HepG2 (cell line): ENCODE data around the gene KIF1C. TPM values are rescaled to one million over a fixed set of nuclear protein-coding genes. Genes with fewer than 3 reads are reported as not detected.

Source experiments
- FOXP1 ChIP-seq, 2 experiments: fragments of 450-650 bp in 1 of 2; IDR thresholded peaks; 2 replicates each; pipeline ENCODE4 v1.6.1; 2017 to 2018; ENCODE audit warnings: antibody characterized with exemption in 1 of 2
- GABPA ChIP-seq, 2 experiments: IDR thresholded peaks; 2 replicates each; pipeline ENCODE4 v1.6.1; 2011 to 2016; ENCODE audit warnings: low read depth in 2 of 2, low read length in 1 of 2, missing biosample characterization in 1 of 2, missing genetic modification characterization in 1 of 2
- GLI4 ChIP-seq: sonication (generic); formaldehyde crosslinking; IDR thresholded peaks from 2 replicates; pipeline ENCODE4 v1.5.1; 2020; ENCODE audit warnings: missing genetic modification reagents, mild to moderate bottlenecking, moderate library complexity, borderline replicate concordance
- GPBP1L1 ChIP-seq: sonication (generic); formaldehyde crosslinking; IDR thresholded peaks from 2 replicates; pipeline ENCODE4 v1.5.0; 2020; ENCODE audit warnings: mild to moderate bottlenecking, missing genetic modification reagents
- HMGXB4 ChIP-seq, 2 experiments: sonication (generic) in 1 of 2; formaldehyde crosslinking in 1 of 2; IDR thresholded peaks; 2 replicates each; pipeline versions ENCODE4 v1.4.0 to v1.6.1; 2018 to 2020; ENCODE audit warnings: missing genetic modification reagents in 2 of 2, borderline replicate concordance in 1 of 2, low read depth in 1 of 2, mild to moderate bottlenecking in 1 of 2, missing biosample characterization in 1 of 2
- IKZF5 ChIP-seq: IDR thresholded peaks from 2 replicates; pipeline ENCODE4 v1.6.1; 2018; ENCODE audit warnings: missing genetic modification reagents, mild to moderate bottlenecking, missing compliant biosample characterization
- NR2C2 ChIP-seq: sonication (generic); formaldehyde crosslinking; IDR thresholded peaks from 2 replicates; pipeline ENCODE4 v1.4.0; 2020; ENCODE audit warnings: missing genetic modification reagents, mild to moderate bottlenecking, moderate library complexity, borderline replicate concordance
- PTBP1 ChIP-seq: fragments of 200-400 bp; formaldehyde crosslinking; IDR thresholded peaks from 2 replicates; pipeline ENCODE4 v1.6.1; 2018; ENCODE audit warnings: low read length, low read depth; ENCODE audit not compliant: poor library complexity, severe bottlenecking
- SMAD3 ChIP-seq: sonication (generic); formaldehyde crosslinking; IDR thresholded peaks from 2 replicates; pipeline ENCODE4 v1.4.0; 2020; ENCODE audit warnings: missing genetic modification reagents
- STAT6 ChIP-seq: sonication (generic); formaldehyde crosslinking; IDR thresholded peaks from 2 replicates; pipeline ENCODE4 v1.4.0; 2020; ENCODE audit warnings: missing genetic modification reagents, mild to moderate bottlenecking, borderline replicate concordance
- TBL1XR1 ChIP-seq: fragments of 150-350 bp; IDR thresholded peaks from 2 replicates; pipeline ENCODE4 v1.6.1; 2014; ENCODE audit warnings: borderline replicate concordance, low read length; ENCODE audit not compliant: partially characterized antibody
- ZC3H13 ChIP-seq: sonication (generic); formaldehyde crosslinking; IDR thresholded peaks from 2 replicates; pipeline ENCODE4 v1.8.1; 2023; ENCODE audit warnings: mild to moderate bottlenecking, missing genetic modification reagents, moderate library complexity
- ZFP62 ChIP-seq: sonication (generic); formaldehyde crosslinking; IDR thresholded peaks from 2 replicates; pipeline ENCODE4 v1.4.0; 2020; ENCODE audit warnings: missing genetic modification reagents
- ZMYM4 ChIP-seq: sonication (generic); formaldehyde crosslinking; IDR thresholded peaks from 2 replicates; pipeline ENCODE4 v1.8.1; 2023; ENCODE audit warnings: mild to moderate bottlenecking, missing genetic modification reagents
- ZNF660 ChIP-seq: sonication (generic); formaldehyde crosslinking; IDR thresholded peaks from 2 replicates; pipeline ENCODE4 v1.5.1; 2020; ENCODE audit warnings: mild to moderate bottlenecking, low read depth, missing genetic modification reagents, borderline replicate concordance
- polyA plus RNA-seq, 8 experiments: library from polyadenylated mRNA; depleted of rRNA in 3 of 8; stranded (reverse) in 7 of 8; unstranded in 1 of 8; fragments of >200 nt; fragmentation: Illumina TruSeq in 4 of 8; extraction: Trizol in 4 of 8; gene quantifications; 2 replicates each; pipeline versions ENCODE4 v1.2.1 to v1.2.3, GENCODE V29; 2011 to 2016; ENCODE audit warnings: low read depth in 4 of 8, missing spikeins in 1 of 8, mixed read lengths in 1 of 8; ENCODE audit not compliant: insufficient read depth in 1 of 8
- total RNA-seq, 5 experiments: library from RNA; depleted of rRNA; stranded (reverse); fragments of >200 nt; fragmentation: Illumina TruSeq; extraction: Trizol; gene quantifications; 2 replicates each; pipeline ENCODE4 v1.2.3, GENCODE V29; 2016; ENCODE audit warnings: low read depth in 1 of 5
- TF ChIP-seq, protein P1 (sequence below): IDR thresholded peaks from 2 replicates; pipeline ENCODE4 v1.6.1; 2016; ENCODE audit warnings: missing compliant biosample characterization, missing genetic modification reagents, borderline replicate concordance

Gene KIF1C
- total and polyA plus RNA-seq, 2 of the 13 experiments (the other 11 are each of a cell fraction or from before 2014, with no cell fraction given), result 70.0 to 104 TPM

GRCh38 chr17:4969551-4970173 is 28.1 kb upstream of the KIF1C start (continued):
- TF ChIP-seq NR2C2 (CRISPR knock-in tag) (no peak), ZC3H13 (peak; percentile 49; the same call in 1 of the 2 replicates), ZMYM4 (CRISPR knock-in tag) (0 out of 2 replicates have a peak, but pooled peaks have one; percentile 16), GPBP1L1 (no peak), FOXP1 (IDR thresholded peaks at IDR 0.05) (no peak), FOXP1 (CRISPR knock-in tag; IDR thresholded peaks at IDR 0.05) (no peak), GABPA (IDR thresholded peaks at IDR 0.05; ENCODE audit: low read depth, low read length) (no peak), GABPA (CRISPR knock-in tag; IDR thresholded peaks at IDR 0.05; ENCODE audit: low read depth) (peak; percentile 8; the same call in 1 of the 2 replicates), PTBP1 (no peak), TBL1XR1 (no peak), IKZF5 (CRISPR knock-in tag) (no peak; the same call in 1 of the 2 replicates), ZFP62 (CRISPR knock-in tag) (no peak), STAT6 (CRISPR knock-in tag) (no peak), ZNF660 (CRISPR knock-in tag) (no peak), SMAD3 (no peak), GLI4 (no peak), HMGXB4 (CRISPR knock-in tag; IDR thresholded peaks at IDR 0.05; ENCODE audit: borderline replicate concordance in 1 of 2, low read depth in 1 of 2) (no peak)
- TF ChIP-seq, protein P1, sequence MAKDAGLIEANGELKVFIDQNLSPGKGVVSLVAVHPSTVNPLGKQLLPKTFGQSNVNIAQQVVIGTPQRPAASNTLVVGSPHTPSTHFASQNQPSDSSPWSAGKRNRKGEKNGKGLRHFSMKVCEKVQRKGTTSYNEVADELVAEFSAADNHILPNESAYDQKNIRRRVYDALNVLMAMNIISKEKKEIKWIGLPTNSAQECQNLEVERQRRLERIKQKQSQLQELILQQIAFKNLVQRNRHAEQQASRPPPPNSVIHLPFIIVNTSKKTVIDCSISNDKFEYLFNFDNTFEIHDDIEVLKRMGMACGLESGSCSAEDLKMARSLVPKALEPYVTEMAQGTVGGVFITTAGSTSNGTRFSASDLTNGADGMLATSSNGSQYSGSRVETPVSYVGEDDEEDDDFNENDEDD (CRISPR knock-in tag), result no peak
